Dedifferentiated amniotic fluid mesenchymal stem cell (primary cell): ENCODE data around the gene LMO3.

Experiments used
- DNase-seq: peaks from one replicate; pipeline ENCODE4 v3.0.0-alpha.2; 2016; ENCODE audit errors: extremely low spot score

Gene LMO3

DNA sequence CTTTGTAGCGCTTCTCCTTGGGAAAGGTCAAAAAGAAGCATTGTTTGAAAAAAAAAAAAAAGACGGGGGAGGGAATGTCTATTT lies at the start of gene LMO3:
LMO3 (minus strand) TSS at position 46 of the 84 bp plus-strand sequence. CDS start 5,302 bp downstream, outside the sequence.
- DNase-seq = no peak

DNA sequence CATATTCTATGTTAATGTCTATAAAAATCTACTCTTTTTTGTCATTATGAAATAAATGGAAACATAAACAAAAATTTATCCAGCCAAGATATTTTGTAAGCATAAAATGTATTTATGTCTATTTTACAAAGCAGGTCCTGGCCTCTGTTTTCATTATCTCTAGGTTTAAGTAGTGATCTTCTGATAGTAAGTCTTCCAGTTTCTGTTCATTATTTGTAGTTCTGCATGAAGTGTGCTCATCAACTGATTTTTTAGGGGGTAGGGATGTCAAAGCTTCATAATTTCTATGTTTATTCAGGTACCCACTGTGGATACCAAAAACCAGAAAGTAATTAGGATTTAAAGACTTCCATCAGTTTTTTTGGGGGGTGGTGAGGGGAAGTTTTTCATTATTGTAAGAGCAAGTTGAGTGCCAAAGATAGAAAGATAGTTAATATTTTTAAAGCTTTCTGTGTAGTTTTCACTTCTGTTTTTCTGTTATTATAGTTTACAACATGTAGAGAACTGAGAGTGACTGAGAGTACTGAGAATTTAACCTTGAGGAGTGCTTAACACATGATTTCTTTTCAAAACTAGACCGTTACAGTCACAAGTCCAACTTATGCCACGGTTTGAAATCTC lies 30.6 kb upstream of the LMO3 start:
- no peak for DNase-seq

DNA sequence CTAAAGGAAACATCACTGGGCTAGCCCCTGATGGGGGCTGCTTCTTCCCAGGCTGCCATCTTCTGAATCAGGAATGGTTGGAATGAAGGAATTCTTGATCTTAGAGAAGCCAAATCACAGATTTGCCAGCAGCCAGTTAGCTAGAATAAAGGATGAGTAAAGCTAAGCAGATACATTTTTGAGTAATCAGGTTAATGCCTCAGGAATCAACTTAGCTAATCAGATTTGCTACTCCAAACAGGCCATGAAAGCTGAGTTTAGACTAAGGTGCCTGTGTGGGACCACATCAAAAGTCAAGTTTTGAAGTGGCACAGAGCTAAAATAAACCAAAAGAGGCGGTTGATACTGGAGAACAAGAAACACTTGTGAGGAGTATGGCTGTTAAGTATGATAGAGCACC lies 28.8 kb upstream of the LMO3 start:
- DNase-seq = no peak

- no peak for DNase-seq
Measured at GRCh38 chr12:16626991-16627390, 21.0 kb upstream of the LMO3 start.

DNA sequence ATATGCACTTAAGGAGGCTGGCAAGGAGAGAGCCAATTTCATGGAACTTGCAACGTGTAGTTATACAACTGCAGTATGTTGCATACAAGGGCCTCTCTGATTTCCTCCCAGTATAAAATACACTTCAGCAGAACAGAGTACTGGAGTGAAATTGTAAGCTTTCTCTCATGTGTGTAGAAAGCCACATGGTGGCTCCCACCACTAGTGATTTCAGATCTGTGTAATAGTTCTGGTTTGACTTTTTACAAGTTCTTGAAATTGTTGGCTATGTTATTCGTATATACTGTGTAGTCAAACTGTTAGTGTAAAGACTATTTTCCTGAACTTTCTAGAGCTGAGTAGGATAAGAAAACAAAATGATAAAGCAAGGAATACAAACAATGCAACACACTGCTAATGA lies 16.4 kb upstream of the LMO3 start:
- DNase-seq = no peak

DNA sequence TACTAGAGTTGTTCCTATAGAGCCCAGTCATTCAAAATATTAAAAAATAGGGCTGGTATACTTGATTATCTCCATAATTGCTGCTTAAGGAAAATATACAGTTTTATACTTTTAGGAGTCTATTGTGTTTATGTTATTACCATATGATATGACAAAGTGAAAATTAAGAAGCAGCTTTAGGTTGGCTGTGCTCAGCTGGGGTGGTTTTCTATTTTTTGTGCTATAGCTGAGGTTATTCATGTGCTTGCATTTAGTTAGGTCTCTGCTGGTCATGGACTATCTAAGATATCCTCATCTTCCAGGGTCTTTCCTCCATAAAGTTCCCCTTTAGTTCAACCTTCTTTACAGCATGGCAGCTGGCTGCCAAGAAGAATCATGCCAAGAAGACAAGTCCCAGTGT lies 13.6 kb upstream of the LMO3 start:
- no peak for DNase-seq

GRCh38 chr12:16618256-16618655 lies 12.3 kb upstream of the LMO3 start:
- DNase-seq = no peak

DNA sequence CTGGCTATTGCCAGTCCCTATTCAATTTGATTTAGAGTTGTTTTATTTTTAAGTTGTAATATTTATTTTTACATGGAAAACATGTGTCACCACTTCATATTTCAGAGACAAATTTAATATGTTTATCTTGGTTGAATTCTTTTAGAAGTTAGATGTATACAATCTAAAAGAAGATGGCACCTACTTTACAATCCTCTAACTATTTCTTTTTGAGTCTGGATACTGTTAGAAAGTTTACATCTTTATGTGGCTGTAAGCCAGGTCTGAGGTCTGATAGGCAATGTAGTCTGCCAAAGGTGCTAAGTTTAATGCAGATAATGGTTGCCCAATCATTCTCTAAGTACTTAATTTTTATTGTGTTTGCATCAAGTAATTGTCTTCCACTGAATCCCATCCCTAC lies 7.2 kb upstream of the LMO3 start:
- DNase-seq = no peak

GRCh38 chr12:16612647-16613046 lies 6.7 kb upstream of the LMO3 start:
- no peak for DNase-seq

GRCh38 chr12:16611146-16611545 lies 5.2 kb upstream of the LMO3 start:
- DNase-seq = no peak

DNA sequence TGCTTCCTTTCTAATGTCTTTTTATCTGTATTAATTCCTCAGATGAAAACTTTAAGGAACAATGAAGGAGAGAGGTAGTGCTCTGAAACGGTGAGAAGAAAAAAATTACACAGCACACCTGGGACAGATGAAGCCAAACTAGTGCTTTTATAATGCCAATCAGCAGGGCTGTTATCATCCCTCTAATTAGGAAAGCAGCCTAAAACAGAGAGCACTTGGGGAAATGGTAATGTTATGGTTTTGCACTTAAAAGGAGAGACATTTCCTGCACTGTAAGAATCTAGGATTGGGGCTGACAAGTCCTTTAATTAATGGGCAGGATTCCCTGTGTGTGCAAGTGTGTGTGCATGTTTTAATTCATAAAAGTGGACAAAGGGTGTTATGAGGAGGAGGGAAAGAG lies 4.8 kb upstream of the LMO3 start:
- DNase-seq = no peak

DNA sequence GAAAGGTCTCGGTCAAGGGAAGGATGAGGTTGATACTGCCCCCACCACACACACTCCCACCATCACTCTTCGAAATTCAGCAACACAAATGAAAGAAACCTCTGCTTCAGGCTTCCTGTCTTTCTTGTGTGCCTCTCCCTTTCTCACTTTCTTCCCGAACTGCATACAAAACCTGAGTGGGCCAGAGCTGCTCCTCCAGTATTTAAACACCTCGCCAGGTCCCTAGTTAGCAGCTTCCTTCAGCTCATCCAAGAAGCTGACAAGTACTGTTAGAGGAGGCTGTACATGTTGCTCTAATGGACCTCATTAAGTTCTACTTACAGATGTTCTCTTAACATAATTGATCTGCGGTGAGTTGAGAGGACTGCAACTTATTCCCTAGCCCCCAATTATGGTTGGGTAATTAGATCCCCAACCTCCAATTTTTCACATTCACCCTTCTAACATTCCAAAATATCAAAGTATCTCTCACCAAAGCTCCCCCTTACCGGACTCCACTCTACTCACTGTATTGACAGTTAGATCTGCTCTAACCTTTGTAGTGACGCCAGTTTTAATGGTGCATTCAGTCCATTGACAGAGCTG lies 4.1 kb upstream of the LMO3 start:
- no peak for DNase-seq

DNA sequence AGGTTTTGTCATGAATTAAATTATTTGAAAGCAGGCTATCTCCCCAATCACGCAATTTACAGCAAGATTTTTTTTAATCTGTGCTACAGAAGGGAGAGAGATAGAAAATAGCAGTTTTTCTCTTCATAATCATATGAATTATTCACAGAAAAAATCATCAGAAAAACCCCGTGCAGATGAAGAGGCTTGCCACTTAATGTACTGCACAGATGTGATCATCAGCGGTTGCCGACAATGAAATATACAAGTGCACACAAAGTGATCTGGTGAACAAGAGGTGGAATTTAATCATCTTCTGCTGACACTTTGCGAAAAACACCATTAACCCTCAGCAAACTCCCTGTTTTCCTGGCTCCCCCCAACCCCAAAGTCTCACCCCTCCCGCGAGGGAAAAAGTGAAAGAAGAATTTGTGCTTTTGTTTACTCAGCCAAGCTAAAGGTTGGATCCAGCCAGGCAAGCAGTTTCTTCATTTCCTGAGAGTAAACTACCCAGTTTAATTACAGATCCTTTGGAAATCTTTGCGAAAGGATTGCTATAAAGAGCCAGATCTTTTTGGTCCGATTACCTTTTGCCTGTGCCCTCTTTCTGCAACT lies 3.1 kb upstream of the LMO3 start:
- no peak for DNase-seq

- DNase-seq = no peak
Measured at GRCh38 chr12:16607906-16608775, 2.2 kb upstream of the LMO3 start.

DNA sequence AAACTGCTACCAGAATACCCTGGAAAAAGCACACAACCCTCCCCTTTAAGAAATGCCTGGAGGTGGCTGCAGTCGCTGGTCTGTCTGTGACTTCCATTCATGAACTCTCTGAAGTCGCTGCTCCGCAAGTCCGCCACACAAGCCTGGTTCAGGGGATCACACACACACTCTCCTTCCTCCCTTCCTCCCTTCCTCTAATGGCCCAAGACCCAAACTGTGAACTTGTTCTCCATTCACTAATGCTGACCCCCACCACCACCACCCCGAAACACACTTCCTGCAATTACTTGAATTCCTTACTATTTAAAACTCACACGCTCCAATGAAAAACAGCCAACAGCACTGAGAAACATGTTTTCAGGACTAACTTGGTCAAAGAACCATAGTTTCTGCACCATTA lies 1.0 kb upstream of the LMO3 start:
- DNase-seq = no peak

GRCh38 chr12:16606201-16606849 lies 363 bp upstream of the LMO3 start:
- DNase-seq = no peak

DNA sequence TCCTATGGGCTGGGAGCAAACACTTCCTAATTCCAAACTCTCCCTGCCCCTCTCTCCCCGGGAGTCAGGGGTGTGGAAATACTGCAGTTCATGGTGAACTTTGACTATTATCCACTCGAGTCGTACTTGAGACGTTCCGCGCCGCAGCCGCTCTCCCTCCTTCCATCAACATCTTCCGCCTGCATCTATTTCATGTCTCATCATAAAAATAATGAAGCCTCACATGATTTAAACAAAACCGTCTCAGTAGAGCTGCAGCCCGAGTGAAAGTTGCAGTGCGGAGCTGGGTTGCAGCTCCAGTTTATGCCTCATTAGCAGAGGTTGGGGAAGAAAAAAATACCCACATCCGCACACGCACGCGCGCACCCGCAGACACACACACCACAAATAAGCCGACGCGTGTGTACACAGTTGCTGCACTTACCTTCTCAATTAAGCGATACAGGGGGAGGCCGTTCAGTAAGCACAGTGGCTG lies 283 bp downstream of the LMO3 start:
- DNase-seq = no peak

GRCh38 chr12:16604596-16605252 lies 1.2 kb downstream of the LMO3 start:
- no peak for DNase-seq

GRCh38 chr12:16603916-16604575 lies 1.9 kb downstream of the LMO3 start:
- no peak for DNase-seq

GRCh38 chr12:16603260-16603915 lies 2.6 kb downstream of the LMO3 start:
- DNase-seq = no peak

DNA sequence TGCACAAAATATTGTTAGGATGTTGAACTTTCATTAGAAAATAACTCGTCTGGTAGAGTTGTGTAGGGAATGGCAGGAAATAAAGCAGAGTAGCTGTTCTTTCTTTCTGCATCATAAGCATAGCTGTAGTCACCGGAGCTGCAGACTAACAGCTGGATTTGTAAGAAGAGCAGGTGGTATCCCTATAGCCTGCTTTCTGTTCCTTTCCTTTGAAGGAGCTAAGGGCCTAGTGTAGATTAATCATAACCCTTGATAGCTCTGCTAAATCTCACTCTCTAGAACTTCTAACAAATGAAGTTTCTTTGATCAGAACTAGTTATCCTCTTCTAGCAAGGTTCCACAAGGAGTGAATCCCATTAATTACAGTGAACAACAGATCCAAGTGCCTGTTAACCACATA lies 3.5 kb downstream of the LMO3 start:
- no peak for DNase-seq
